Dedifferentiated amniotic fluid mesenchymal stem cell (primary cell): ENCODE data around the gene TMEM271.

Experiments
- DNase-seq: peaks from one replicate; pipeline ENCODE4 v3.0.0-alpha.2; 2016; ENCODE audit errors: extremely low spot score

Gene TMEM271

GRCh38 chr4:576245-576821, at the start of gene TMEM271:
Gene TMEM271 (minus strand): TSS chr4:576295. CDS start chr4:576062, 233 bp downstream.
- no peak for DNase-seq

GRCh38 chr4:625631-626161, 49.6 kb upstream of the TMEM271 start:
- no peak for DNase-seq

GRCh38 chr4:624705-625590, 48.9 kb upstream of the TMEM271 start, which contains the start of gene PDE6B:
Gene PDE6B (plus strand): TSS chr4:625573. CDS start chr4:625627, 54 bp downstream.
- DNase-seq = no peak

- DNase-seq = no peak
These were observed 47.9 kb upstream of the TMEM271 start for GRCh38 chr4:623914-624566.

GRCh38 chr4:622996-623913, 47.2 kb upstream of the TMEM271 start:
- no peak for DNase-seq

- no peak for DNase-seq
These were observed 46.2 kb upstream of the TMEM271 start for GRCh38 chr4:622071-622995.

- DNase-seq = no peak
These were observed 45.4 kb upstream of the TMEM271 start for GRCh38 chr4:621296-622070.

- DNase-seq = no peak
These were observed 44.8 kb upstream of the TMEM271 start for GRCh38 chr4:620851-621261.

GRCh38 chr4:620201-620600, 44.1 kb upstream of the TMEM271 start:
- no peak for DNase-seq

- no peak for DNase-seq
These were observed 41.8 kb upstream of the TMEM271 start for GRCh38 chr4:617644-618641.

- no peak for DNase-seq
These were observed 41.0 kb upstream of the TMEM271 start for GRCh38 chr4:616911-617643.

- DNase-seq = no peak
These were observed 40.0 kb upstream of the TMEM271 start for GRCh38 chr4:616091-616490.

GRCh38 chr4:613126-613525, 37.0 kb upstream of the TMEM271 start:
- DNase-seq = no peak

GRCh38 chr4:612749-613125, 36.6 kb upstream of the TMEM271 start:
- no peak for DNase-seq

- no peak for DNase-seq
These were observed 36.1 kb upstream of the TMEM271 start for GRCh38 chr4:612052-612748.

GRCh38 chr4:610411-611261, 34.5 kb upstream of the TMEM271 start:
- DNase-seq = peak; percentile 44
